GM12872 (cell line): ENCODE results near the gene CHRM4.

Source experiments
- TF ChIP-seq, protein P1 (sequence below): IDR thresholded peaks from 3 replicates; pipeline ENCODE4 v1.5.1; 2011; ENCODE audit warnings: low read depth, mild to moderate bottlenecking, low read length, moderate library complexity; ENCODE audit not compliant: insufficient read depth

The CHRM4 gene

DNA sequence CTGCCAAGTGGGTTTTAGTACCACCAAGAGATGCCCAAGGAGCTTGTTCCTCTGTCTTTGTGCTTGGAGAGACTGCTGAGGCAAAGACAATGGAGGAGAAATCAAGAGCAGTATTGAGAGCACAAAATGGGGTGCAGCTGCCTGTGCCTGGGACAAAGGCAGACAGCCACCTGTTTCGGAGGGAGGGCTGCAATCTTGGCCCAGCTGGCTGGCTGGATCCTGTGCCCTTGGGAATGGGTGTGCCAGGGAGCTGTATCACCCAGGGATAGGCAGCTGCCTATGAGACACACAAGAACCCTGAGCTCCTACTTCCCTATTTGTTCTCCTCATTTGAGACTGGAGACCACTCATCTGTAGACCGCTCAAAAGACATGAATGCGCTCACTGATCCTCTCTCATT lies 23.3 kb upstream of the CHRM4 start:
- TF ChIP-seq, protein P1, sequence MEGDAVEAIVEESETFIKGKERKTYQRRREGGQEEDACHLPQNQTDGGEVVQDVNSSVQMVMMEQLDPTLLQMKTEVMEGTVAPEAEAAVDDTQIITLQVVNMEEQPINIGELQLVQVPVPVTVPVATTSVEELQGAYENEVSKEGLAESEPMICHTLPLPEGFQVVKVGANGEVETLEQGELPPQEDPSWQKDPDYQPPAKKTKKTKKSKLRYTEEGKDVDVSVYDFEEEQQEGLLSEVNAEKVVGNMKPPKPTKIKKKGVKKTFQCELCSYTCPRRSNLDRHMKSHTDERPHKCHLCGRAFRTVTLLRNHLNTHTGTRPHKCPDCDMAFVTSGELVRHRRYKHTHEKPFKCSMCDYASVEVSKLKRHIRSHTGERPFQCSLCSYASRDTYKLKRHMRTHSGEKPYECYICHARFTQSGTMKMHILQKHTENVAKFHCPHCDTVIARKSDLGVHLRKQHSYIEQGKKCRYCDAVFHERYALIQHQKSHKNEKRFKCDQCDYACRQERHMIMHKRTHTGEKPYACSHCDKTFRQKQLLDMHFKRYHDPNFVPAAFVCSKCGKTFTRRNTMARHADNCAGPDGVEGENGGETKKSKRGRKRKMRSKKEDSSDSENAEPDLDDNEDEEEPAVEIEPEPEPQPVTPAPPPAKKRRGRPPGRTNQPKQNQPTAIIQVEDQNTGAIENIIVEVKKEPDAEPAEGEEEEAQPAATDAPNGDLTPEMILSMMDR = no peak

DNA sequence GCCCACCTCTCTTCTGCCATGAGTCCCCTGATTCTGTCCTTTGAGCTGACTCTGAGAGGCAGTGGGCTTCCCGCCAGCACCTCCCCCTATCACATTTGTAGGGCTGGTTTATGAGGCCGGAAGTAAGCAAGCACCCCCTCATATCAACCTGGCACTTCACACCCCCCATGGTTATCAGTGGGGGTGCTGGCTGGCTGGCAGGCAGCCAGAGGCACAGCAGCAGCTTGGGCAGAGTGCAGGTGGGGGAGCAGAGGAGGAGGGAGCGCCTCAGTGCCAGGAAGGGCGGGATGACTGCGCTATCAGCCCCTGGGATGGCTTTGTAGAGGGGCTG lies 22.9 kb upstream of the CHRM4 start:
- TF ChIP-seq, protein P1 = no peak

DNA sequence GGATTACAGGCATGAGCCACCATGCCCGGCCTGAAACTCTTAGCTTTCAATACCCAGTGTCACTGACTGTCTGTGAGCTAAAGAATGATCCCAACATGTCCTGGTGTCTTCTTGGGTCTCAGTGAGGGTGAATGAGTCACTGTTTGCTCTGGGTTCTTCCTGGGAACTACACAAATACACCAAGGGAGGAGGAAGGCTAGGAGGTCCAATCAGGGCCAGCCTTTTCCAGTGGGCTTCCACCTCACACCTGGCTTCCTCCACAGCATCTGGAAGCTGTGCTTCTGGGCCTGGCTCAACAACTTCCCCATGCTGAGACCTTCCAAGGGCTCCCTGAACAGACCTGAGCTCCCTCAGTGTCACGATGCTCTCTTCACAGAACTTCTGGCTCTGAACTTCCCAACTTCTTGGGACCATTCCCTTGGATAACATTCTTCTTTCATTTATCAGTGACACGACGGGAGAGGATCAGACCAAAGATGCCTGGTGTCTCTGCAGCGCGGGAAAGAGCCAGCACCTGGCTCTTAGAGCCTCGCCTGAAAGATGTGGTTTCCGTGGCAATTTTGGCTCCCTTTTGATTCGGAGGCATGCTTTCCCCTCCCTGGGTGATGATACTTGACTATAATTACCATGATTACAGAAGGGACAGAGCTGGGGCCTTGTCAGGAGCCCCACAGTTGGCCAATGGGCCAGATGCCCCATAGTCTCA lies 22.3 kb upstream of the CHRM4 start:
- TF ChIP-seq, protein P1 = no peak

GRCh38 chr11:46410021-46410420 lies 18.4 kb upstream of the CHRM4 start:
- TF ChIP-seq, protein P1 = no peak

- TF ChIP-seq, protein P1 = no peak
Observed at GRCh38 chr11:46408407-46408986, 16.9 kb upstream of the CHRM4 start.

DNA sequence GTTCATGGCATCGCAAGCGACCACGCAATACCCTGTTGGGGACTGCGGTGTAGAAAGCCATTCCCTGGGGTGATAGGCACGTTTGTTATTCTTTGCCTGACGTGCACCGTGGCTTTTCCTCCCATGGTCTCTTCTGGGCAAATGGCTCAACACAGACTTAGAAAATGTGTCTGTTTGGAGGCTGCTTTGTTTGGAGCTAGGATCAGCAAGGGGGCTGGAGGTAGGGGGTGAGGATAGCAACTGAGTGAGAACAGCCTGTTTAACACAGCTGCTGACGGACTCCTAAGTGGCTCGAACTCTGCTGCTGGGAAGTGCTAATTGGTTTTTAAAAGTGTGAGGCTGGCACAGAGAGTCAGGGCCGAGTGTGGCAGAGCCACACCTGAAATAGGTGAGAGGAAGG lies 16.1 kb upstream of the CHRM4 start:
- TF ChIP-seq, protein P1 = no peak

- TF ChIP-seq, protein P1 = no peak
Observed at GRCh38 chr11:46404476-46405017, 13.0 kb upstream of the CHRM4 start.
